Stimulated activated CD8-positive, alpha-beta memory T cell treated with anti-CD3 and anti-CD28 coated beads, Interleukin-12 subunit alpha, Interleukin-12 subunit beta, amount 100 ng/mL, for 4 hours (primary cell): ENCODE data around the gene GAB4.

ENCODE experiments used
- DNase-seq: peaks from one replicate; pipeline ENCODE4 v3.0.0-alpha.2; 2020; ENCODE audit warnings: low read depth

Gene GAB4

DNA sequence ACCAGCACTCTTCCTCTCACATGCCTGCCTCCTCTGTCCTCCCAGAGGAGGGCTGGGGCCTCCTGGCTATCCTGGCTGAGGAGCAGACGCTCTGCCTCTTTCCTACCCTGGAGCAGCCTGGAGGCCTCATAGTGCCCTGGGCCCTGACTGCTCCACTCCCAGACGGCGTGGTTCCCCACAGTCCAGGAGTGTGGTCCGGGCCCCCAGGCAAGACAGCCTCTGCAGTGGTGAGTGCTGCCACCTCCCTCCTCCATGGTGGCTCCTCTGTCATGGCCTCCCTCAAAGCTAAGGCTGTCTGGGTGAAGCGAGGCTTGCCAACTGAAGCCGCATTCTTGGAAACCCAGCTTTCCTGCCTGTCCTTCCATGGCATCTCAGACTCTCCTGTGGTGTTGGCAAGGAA, 19.8 kb downstream of the GAB4 start:
- DNase-seq: no peak

DNA sequence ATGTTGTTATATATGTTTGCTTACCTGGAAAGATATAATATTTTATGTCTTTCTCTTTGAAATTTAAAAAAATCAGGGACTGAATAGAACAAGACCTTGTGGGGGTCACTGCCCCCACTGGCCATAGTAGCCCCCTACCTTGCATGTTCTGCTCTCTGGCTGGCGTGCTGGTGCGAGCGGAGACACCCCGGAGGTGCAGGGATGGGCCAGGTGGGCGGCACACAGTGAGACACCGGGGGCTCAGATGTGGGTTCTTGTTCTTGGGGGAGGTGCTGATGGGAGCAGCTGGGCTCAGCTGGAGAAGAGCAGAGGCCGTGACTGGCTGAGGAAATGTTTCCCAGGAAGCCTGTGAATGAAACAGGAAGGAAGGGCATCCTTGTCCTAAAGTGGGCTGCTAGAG, 20.2 kb downstream of the GAB4 start:
- DNase-seq: no peak

DNA sequence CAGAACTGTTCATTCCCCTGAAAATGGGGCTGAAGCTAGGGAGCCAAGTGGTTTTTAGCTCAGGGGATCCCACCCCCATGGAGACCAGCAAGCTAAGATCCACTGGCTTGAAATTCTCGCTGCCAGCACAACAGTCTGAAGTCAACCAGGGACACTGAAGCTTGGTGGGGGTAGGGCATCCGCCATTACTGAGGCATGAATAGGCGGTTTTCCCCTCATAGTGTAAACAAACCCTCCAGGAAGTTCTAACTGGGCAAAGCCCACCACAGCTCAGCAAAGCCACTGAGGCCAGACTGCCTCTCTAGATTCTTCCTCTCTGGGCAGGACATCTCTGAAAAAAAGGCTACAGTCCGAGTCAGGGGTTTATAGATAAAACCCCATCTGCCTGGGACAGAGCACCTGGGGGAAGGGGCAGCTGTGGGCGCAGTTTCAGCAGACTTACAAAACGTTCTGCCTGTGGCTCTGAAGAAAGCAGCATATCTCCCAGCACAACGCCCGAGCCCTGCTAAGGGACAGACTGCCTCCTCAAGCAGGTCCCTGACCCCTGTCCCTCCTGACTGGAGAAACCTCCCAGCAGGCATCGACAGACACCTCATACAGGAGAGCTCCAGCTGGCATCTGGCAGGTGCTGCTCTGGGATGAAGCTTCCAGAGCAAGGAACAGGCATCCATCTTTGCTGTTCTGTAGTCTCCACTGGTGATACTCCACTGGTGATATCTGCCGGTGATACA, 32.7 kb downstream of the GAB4 start:
- DNase-seq: no peak

DNA sequence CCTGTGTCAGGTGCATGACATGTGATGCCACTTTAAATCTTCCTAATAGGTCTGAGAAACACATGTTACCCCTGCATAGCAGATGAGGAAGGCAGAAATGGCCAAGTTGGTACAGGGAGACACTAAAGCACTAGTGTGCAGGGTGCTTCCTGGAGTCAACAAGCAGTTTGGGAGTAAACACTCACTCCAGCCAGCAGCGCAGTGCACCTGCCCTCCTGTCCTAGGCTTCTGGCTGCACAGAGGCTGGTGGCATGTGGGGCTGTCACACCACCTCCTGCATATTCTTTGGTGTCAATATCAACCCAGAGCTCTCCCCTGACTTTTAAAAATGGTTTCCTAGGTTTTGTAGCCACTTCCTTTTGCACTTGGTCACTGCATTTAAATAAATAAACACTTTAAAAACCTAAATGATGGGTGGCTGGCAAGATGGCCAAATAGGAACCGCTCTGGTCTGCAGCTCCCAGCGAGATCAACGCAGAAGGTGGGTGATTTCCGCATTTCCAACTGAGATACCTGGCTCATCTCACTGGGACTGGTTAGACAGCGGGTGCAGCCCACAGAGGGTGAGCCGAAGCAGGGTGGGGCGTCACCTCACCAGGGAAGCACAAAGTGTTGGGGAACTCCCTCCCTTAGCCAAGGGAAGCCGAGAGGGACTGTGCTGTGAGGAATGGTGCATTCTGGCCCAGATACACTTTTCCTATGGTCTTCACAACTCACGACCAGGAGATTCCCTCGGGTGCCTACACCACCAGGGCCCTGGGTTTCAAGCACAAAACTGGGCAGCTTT, 33.5 kb downstream of the GAB4 start:
- no peak for DNase-seq

DNA sequence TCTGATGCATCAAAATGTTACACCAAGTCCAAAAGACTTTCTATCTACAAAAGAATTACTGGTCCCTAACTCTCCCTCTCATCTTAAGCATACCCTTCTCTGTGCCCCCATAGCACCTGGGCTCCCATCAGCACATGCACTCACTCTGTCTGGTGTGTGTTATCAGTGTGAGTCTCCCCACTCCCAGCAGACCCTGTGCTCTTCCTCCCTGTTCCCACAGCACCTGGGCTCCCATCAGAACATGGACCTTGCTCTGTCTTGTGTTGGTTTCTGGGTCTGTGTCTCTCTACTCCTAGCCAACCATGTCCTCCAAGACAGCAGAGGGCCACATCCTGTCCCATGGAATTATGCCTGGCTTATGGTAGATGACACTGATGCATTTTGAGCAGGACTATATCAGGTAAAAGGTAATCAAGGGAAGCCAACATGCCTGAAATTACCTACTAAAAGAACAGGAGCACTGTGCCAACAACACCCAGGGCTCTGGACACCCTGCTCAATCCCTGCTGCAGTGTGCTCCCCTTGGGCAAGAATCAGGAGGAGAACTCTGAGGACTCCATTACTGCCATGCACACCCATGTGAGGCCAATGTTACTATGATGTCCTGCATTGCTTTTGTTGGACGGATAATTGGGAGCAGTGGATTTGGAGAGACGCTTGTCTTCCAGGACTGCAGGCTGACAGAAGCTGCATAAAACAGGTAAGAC, 34.3 kb downstream of the GAB4 start:
- DNase-seq: no peak

DNA sequence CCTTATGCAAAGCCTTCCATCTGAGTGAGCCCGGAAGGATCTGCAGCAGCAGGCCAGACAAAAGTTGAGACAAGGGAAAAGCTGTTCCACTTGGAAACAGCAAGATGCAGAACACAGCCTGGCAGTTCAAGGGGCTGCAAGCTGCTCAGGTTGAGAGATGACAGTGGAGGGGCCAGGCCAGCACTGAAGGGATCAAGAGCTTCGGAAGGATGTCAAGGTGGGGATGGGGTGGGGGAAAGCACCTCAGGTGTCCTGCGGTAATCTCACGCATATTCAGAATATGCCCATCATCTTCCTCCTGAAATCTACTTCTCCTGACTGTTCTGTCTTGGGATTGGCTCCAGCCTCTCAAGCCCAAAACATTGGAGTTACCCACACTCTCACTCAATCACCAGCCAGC, 35.7 kb downstream of the GAB4 start:
- DNase-seq: no peak

DNA sequence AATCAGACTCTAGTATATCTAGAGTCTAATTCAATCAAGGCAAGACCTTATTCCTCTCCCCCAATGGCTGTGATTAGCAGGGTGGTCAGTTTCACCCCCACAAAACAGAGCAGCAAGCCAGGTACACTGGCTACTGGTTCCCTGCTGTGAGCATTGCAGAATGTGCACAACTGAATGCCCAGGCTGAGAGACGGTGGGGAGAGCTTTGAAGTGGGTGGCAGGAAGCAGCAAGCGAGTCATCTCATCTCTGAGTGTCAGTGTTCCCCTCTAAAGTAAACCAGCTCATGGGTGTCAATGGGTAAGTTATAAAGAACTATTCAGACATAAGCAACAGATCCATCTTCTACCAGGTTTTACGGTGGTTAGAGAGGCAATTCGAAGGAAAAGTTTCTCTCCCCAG, 37.6 kb downstream of the GAB4 start:
- no peak for DNase-seq

DNA sequence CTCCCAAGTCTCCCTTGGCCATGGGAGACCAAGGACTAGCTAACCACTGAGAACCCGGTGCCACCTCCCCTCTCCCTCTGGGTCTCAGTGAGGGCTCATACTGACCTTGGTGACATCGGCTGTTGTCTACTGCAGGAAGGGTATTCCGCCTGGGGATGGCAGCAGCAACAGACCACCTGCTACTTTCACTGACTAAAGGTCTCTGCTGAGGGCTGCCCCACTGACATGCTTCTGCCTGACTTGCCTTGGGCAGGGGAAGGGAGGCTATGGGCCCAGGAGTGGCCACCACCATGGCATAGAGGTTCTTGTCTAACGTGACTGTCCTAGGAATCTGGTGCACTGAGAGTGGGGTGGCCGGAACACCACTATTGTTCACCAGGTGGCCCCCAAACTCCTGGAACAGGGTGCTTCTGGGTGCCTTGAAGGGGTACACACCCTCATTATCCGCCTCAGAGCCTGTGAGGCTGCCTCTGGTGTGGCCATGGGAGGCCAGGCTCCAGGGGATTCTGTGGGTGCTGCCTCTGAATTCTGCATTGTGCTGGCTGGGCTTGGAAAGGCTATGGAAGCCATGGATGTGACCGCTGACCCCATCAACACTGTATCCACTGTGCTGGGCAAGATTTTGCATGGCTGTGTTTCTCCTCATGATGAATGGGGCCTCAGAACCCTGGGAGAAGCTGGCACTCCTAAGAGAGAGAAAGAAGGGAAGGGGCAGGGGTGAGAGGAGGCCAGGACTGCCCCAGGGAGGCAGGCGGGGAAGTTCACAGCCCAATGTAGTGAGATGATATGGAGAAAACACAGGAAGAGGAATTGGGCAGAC, 38.3 kb downstream of the GAB4 start:
- DNase-seq: no peak

DNA sequence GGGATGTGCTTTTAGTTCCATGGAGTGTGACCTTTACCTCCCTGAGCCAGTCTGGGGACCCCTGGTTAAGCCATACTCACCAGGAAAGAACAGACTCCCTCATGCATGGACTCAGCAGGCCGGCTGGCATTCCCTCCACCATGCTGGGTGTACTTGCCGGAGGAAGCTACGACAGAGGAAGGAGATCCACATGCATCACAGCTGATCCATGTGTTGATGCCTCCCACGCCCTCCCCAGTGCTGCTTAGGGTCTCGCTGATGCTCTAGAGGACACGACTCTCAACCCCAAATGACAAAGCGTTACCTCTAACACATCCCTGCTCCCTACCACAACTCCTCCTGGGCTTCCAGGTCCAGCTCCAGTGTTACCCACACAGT, 39.8 kb downstream of the GAB4 start:
- no peak for DNase-seq

DNA sequence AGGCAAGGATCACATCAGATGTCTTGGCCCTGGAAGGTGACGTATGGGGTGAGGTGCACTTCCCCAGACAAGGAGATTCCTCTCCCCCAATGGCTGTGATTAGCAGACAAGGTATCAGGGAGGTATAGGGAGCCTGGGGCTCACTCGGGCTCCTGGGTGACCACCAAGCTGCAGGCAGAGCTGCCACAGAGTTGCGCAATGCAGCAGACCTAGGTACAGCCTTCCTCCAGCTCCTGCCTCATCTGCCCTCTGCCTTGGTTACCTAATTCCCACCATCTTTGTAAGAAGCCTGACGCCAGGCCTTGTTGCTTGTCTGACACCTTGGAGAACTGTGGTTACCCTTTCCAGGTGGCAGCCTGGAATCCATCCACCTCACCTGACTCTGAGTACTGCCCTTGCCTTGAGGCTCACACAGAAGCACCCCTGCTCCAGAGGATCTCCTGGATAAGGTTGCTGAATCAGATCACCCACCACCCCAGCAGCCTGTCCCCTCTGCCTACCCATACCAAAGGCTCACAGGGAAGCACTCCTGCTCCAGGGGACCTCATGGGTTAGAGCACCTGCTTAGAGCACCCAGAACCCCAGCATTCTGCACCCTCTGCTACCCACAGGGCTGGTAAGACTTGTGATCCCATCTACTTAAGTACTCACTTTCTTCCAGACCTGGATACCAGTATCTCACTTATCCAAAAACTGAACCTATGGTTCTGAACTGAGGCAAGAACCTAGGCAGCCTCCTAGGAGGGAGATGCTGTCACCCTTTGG, 40.4 kb downstream of the GAB4 start:
- no peak for DNase-seq

DNA sequence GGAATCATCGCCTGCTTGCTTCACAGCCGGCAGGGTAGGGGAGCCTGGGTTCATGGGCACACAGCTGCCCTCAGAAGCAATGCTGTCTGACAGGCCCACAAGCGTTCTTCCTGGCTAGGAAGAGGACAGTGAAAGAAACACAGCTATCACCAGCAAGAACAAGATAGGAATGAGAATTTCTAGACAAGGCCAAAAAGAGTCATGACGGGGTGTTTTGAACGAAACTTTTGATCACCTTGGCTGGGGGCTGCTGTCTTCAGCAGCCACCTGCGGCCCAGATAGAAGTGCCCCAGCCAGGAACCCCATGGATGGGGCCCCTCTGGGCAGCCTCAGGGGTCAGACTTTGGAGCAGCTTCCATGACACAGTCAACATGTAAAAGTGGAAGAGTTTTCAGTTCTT, 41.8 kb downstream of the GAB4 start:
- no peak for DNase-seq

DNA sequence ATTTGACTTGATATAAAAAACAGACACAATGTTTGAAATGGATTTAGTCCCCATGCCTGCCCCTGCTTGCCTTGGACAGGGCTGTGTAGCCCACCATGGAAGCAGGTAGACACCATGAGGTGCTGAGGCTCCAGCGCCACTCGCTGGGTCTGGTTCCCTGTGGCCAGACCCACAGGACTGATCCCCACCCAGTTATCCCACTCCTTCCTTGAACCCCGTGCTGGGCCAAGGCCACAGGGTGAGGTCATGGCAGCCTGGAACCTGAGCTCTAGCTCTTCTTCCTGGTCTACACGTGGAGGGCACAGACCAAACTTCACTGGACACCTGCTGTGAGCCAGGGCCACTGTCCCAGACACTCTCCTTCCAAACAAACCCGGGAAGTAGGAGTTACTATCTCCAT, 42.5 kb downstream of the GAB4 start:
- DNase-seq: no peak

DNA sequence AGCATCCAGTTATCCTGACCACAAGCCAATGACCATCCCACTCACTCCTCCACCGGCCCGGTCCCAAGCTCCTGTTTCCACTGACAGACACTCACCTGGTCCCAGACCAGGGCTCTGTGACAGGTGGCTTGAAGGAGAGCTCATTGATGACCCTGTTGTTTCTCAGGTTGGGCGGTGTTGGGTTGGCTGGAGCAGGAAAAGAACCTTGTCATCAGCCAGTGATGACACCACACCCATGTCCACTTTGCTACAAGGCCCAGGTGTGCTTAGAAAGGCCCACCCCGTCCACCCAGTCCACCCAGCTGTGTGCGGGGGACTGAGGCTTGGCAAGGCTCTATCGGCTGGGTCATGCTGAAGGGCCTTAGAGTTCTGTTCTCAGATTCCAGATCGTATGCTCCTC, 42.9 kb downstream of the GAB4 start:
- DNase-seq: no peak

DNA sequence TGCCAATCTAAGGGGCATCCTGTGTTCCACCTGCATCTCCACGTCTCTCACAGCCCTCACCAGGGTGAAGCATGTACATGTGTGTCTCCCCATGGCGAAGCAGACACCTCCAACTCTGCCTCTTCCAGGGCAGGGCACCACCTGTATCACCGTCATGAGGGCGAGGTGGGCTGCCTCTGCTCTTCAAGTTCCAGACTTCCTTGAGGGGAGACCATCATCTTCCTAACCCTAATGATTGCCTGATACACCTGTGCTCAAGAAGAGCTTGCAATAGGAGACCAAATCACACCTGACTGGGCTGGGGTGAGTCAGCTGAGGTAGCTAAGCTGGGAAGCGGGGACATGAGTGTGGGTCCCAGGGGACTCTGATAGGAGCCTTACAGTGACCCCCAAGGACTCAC, 43.7 kb downstream of the GAB4 start:
- no peak for DNase-seq

DNA sequence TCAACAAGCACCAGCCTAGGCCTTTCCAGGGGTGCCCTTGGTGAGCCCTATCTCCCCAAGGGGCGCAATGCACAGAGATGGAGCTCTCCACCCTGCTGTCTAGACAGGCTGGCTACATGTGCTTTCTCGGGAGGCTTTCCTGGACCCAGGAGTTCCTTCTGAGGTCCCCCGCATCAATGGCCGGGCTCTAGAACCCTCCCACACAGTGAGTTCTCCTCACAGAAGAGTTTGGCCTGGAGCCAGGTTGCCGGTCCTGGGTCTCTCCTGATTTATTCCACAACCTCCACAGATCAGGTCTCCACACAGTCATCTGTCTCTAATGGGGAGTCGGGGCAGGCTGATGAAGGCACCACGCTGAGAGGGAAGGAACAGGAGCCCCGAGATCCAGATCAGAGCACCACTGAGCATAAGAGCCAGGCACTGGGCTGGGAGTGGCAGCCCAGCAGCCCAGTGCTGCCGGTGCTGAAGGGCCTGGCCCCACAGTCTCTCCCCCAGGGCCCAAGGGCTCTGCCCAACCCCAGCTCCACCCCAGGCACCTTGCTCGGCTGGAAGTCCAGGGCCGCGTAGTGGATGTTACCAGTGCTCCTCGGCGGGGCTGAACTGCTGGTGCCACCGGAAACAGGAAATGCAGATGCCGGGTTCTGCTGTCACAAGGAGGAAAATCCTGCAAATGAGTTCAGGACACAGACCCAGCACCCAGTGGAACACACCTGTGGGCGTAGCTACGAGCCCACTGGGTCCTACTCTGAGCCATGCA, 44.7 kb downstream of the GAB4 start:
- DNase-seq: no peak

DNA sequence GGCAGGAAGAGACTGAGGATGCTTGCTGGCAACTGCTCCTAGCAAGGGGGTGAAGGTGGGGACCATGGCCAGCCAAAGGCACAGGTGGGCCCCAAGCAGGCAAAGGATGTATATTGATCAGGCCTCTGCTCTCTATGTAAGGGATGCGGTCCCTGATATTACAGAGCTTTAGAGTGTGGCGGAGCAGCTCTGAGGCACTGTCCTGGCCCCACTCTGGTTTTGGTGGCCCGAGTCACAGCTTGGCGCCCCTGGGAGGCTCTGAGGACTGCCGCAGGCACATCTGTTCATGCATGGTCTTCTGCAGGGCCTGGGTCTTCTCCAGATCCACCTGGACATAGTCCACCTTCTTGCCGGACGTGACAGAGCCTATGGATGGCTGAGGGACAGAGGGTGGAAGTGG, 45.5 kb downstream of the GAB4 start:
- no peak for DNase-seq

DNA sequence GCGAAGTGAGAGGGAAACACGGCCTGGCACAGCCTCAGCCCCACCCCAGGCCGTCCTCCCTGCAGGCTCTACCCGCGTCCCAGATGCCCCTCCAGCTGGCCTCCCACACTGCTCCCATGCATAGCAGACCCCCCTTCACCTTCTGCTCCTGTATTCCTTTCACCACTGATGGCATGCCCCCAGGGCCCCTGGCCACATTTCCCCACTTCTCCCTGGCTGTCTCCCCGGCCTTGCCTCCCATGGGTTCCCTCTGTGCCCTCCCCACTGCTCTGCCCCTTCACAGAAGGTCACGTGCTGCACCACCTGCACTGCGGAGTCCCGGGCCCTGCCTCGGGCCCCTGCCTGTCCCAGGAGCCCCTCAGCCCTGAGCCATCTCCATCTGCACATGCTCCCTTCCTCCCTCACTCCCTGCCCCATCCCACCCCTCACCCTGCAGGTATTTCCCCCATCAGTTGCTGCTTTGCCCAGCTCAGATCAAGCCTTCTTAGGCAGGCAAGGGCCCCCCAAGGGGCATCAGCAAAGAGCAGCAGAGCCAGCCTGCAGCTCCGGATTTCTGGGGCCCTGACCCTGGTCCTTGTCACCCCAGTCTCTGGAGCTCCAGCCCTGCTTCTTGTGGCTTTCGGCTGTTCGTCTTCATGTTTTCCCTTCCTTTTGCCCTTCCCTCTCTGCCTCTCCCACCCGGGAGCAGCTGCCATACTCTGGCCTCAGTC, 46.4 kb downstream of the GAB4 start:
- no peak for DNase-seq

DNA sequence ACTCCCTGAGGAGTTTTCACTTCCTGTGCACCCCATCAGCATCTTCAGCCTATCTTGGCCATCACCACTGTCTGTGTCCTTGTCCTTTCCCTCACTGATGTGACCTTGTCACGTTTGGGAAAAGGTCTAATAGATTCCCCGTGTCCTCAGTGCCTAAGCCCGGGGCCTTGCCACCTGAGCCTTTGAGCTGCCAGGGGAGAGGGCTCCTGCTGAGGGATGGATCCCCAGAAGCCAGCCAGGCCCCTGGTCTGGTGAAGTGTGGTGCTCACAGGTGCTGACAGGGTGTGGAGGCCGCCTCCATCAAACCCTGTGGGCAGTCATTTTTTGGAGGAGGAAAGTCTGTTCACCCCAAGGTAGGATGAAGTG, 47.2 kb downstream of the GAB4 start:
- DNase-seq: no peak

DNA sequence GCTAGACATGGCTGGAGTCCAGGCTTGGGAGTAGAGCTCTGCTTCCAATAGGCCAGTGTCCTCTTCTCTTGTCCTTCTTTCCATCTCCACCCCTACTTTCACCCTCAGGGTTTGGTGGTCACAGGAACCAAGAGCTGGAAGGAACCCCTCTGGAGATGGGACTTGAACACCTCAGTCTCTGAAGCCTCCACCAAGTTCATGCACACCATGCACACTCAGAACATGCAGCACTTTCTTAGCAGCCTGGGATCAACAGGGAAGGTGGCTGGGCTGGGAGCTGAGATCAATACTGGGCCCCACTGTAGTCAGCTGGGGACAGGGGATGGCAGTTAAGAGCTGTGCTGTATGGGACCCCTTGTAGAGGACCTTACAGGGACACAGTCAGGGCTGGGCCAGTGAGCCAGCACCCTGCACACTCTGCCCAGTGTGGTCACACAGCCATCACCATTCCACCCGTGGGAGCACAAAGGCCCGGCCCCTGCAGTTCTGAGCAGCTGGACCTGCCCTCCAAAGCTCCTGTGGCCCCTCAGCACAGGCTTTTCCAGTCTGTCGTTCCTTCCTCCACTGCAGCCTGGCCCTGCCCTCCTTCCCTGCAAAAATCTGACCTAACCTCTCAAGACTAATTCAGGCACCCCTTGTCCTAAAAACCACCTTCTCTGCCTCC, 47.7 kb downstream of the GAB4 start:
- no peak for DNase-seq
